Measurements from ENCODE around the gene GDF10.

The GDF10 gene

DNA sequence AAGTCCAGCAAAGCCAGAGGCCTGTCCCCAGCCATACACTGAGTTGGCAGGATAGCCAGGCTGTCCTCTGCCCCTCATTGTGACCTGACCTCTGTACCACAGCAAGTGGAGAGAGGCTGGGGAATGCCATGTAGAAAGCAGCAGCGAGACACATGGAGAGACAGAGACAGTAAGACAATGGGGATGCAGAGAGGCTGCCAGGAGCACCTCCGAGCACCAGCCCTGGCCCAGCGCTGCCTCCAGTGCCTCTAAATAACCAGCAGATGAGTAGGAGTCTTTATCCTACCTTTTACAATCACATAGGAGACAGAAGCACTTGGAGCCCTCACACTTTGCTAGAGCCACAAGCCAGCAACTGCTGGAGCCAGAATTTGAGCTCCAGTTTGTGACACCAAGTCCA lies 30.4 kb downstream of the GDF10 start:
- no peak overlapping the region for H3K4me3 ChIP-seq (ENCODE audit: low read depth in 1 of 2, low read length in 2 of 2)
- no peaks in the 10 kb centered on the region for H3K27me3 ChIP-seq (ENCODE audit: control insufficient read depth in 1 of 2, insufficient read depth in 2 of 2, low read length in 2 of 2)
- no peaks in the 10 kb centered on the region for H3K4me1 ChIP-seq (ENCODE audit: insufficient read depth, low read length)
- H3K9ac ChIP-seq (ENCODE audit: low read length) = no peak overlapping the region
- no peak overlapping the region for H3K27ac ChIP-seq (ENCODE audit: low read depth, low read length)
- no peaks in the 10 kb centered on the region for H3K9me3 ChIP-seq (ENCODE audit: low read length)
- no peaks in the 10 kb centered on the region for H3K36me3 ChIP-seq (ENCODE audit: insufficient read depth, low read length)

DNA sequence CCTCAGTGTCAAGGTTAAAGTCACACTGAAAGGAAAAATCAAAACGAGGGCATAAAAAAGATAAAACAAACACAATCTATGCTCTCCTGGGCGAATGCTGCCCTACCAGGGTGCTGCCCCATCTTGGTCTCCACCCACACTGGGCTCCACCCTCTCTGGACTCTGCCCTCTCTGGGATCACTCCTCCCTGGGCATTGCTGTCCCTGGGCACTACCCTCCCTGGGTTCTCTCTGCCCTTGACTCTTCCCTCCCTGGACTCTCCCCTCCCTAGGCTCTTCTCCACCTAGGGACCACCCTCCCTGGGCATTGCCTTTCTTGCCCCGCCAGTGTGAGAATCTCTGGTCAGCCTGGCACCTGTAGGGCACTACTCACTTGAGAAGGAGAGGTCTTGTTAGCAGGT lies 30.8 kb downstream of the GDF10 start:
- Histone ChIP-seq H3K27me3 (ENCODE audit: control insufficient read depth in 1 of 2, insufficient read depth in 2 of 2, low read length in 2 of 2) (no peaks in the 10 kb centered on the region), H3K4me1 (ENCODE audit: insufficient read depth, low read length) (no peaks in the 10 kb centered on the region), H3K4me3 (ENCODE audit: low read depth in 1 of 2, low read length in 2 of 2) (no peak overlapping the region), H3K9ac (ENCODE audit: low read length) (no peak overlapping the region), H3K9me3 (ENCODE audit: low read length) (no peaks in the 10 kb centered on the region), H3K27ac (ENCODE audit: low read depth, low read length) (no peak overlapping the region), H3K36me3 (ENCODE audit: insufficient read depth, low read length) (no peaks in the 10 kb centered on the region)

DNA sequence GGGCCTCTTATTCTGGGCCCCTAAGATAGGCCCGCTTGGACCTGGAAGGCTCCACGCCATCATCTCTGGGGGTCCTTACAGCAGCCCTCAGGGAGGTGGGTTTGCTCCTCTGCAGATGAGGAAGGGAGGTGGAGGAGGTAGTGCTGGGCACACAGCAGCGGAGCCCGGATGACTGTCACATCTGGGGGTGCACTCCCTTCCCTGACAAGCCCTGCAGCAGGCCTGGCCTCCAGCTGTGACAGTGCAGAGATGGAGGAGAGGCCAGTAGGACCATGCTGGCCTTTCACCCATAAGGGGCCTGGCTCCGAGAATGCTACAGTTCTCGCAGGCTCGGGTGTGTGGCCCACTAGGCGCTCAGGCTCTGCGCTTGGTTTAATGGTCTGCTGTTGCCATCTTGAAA lies 31.5 kb downstream of the GDF10 start:
- Histone ChIP-seq H3K4me1 (ENCODE audit: insufficient read depth, low read length) (no peaks in the 10 kb centered on the region), H3K4me3 (ENCODE audit: low read depth in 1 of 2, low read length in 2 of 2) (no peak overlapping the region), H3K9me3 (ENCODE audit: low read length) (no peaks in the 10 kb centered on the region), H3K27me3 (ENCODE audit: control insufficient read depth in 1 of 2, insufficient read depth in 2 of 2, low read length in 2 of 2) (no peaks in the 10 kb centered on the region), H3K27ac (ENCODE audit: low read depth, low read length) (no peak overlapping the region), H3K36me3 (ENCODE audit: insufficient read depth, low read length) (no peaks in the 10 kb centered on the region), H3K9ac (ENCODE audit: low read length) (no peak overlapping the region)

DNA sequence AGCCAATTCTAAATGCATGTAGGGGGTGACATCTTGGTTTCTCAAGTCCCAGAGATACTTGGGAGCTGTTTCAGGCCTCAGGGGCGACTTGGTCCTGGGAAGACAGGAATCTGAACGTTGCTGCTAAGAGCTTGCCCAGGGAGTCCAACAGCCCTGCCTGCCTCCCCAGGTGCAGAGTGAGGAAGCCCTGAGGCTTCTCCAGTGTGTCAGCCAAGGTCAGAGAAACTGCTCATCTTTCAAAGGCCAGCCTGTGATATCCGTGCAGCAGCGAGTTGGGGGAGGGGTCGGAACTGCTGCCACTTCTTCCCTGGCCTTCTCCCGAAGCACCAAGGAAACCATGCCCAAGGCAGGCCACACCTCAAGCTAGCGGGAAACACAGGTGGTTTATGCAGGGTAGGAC lies 32.0 kb downstream of the GDF10 start:
- Histone ChIP-seq H3K4me1 (ENCODE audit: insufficient read depth, low read length) (no peaks in the 10 kb centered on the region), H3K36me3 (ENCODE audit: insufficient read depth, low read length) (no peaks in the 10 kb centered on the region), H3K9me3 (ENCODE audit: low read length) (no peaks in the 10 kb centered on the region), H3K9ac (ENCODE audit: low read length) (no peak overlapping the region), H3K27ac (ENCODE audit: low read depth, low read length) (no peak overlapping the region), H3K4me3 (ENCODE audit: low read depth in 1 of 2, low read length in 2 of 2) (no peak overlapping the region), H3K27me3 (ENCODE audit: control insufficient read depth in 1 of 2, insufficient read depth in 2 of 2, low read length in 2 of 2) (no peaks in the 10 kb centered on the region)

DNA sequence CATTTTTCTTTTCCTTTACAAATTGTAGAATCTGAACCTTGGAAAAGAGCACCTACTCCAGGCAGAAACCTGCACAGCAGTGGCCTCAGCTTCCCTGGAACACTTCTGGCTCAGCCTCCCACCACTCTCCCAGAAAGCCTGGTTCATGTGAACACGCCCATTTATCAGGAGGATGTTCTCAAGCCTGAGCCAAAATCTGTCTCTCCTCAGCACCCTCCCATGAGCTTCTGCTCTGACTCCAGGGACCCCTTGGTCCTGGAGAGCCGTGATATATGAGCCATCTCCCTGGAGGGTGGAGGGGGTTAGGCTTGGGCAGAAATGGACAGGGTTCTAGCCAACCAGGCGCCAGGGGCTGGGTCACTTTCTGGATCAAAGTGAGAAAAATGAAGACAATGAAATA lies 32.4 kb downstream of the GDF10 start:
- Histone ChIP-seq H3K9ac (ENCODE audit: low read length) (no peak overlapping the region), H3K27me3 (ENCODE audit: control insufficient read depth in 1 of 2, insufficient read depth in 2 of 2, low read length in 2 of 2) (no peaks in the 10 kb centered on the region), H3K36me3 (ENCODE audit: insufficient read depth, low read length) (no peaks in the 10 kb centered on the region), H3K27ac (ENCODE audit: low read depth, low read length) (no peak overlapping the region), H3K9me3 (ENCODE audit: low read length) (no peaks in the 10 kb centered on the region), H3K4me3 (ENCODE audit: low read depth in 1 of 2, low read length in 2 of 2) (no peak overlapping the region), H3K4me1 (ENCODE audit: insufficient read depth, low read length) (no peaks in the 10 kb centered on the region)

DNA sequence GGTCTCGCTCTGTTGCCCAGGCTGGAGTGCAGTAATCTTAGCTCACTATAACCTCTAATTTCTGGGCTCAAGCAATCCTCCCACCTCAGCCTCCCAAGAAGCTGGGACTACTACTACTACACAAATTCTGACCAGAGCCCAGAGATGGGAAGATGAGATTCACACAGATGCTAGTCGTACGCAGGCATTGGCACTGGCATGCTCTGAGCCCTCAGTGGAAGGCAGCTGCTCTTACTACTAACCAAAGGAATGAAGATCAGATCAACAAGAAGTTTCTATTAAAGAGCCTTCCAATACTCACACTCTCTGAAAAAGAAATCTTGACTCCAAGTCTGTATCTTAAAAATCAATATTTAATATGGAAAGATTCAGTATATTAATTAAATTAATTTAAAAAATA lies 32.9 kb downstream of the GDF10 start:
- no peak overlapping the region for H3K4me3 ChIP-seq (ENCODE audit: low read depth in 1 of 2, low read length in 2 of 2)
- no peaks in the 10 kb centered on the region for H3K4me1 ChIP-seq (ENCODE audit: insufficient read depth, low read length)
- H3K27me3 ChIP-seq (ENCODE audit: control insufficient read depth in 1 of 2, insufficient read depth in 2 of 2, low read length in 2 of 2) = no peaks in the 10 kb centered on the region
- no peak overlapping the region for H3K9ac ChIP-seq (ENCODE audit: low read length)
- H3K9me3 ChIP-seq (ENCODE audit: low read length) = no peaks in the 10 kb centered on the region
- H3K36me3 ChIP-seq (ENCODE audit: insufficient read depth, low read length) = no peaks in the 10 kb centered on the region
- H3K27ac ChIP-seq (ENCODE audit: low read depth, low read length) = no peak overlapping the region

DNA sequence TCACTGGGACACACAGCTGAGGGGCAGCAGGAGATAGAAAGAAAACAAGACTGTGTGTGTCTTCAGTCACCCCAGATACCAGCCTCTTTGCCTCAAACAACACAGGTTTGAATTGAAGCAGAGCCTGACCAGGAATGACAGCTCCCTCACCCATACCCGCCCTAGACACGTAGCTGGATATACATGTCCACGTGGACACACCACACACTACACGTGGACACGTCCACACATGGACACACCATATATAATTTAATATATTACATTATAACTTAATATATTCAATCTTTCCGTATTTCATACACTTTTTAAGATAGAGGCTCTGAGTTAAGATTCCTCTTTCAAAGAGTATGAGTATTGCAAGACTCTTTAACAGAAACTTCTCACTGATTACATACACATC lies 33.5 kb downstream of the GDF10 start:
- Histone ChIP-seq H3K9ac (ENCODE audit: low read length) (no peak overlapping the region), H3K27ac (ENCODE audit: low read depth, low read length) (no peak overlapping the region), H3K4me1 (ENCODE audit: insufficient read depth, low read length) (no peaks in the 10 kb centered on the region), H3K36me3 (ENCODE audit: insufficient read depth, low read length) (no peaks in the 10 kb centered on the region), H3K27me3 (ENCODE audit: control insufficient read depth in 1 of 2, insufficient read depth in 2 of 2, low read length in 2 of 2) (no peaks in the 10 kb centered on the region), H3K9me3 (ENCODE audit: low read length) (no peaks in the 10 kb centered on the region), H3K4me3 (ENCODE audit: low read depth in 1 of 2, low read length in 2 of 2) (no peak overlapping the region)

DNA sequence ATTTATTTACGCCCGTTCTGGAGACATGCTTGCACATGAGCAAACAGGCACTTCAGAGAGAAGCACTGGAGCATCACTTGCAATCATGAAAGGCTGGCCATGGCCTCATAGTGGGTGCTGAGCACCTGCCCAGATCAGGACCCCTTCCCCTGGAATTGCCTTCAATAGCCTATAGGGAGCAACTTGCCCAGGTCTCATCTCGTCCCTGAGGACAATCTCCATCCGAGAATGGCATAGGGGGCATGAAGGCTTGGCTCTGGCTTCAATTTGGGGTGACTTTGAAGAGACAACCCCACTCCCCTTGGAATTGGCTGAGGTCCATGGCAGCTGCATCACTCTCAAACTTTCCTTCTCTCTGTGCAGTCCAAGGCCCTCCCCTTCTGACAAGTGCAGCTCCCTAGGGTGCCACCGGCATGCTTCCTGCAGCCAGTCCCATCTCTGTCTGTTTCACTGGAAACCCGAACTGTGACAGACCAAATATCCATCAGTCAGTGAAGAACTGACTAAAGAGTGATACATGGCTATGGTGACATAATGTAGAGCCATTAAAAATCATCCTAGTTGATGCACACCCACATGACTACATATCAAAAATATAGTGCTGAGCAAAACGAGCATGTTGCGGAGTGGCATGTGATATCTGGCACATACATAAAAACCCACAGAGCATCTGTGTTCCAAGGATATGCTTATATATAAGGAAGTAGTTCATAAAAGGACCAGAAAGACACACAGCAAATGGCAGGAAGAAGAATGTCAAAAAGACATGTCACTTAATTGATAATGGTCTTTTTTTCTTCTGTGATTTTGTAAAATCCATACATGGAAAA lies 34.7 kb downstream of the GDF10 start:
- H3K9ac ChIP-seq (ENCODE audit: low read length) = no peak overlapping the region
- no peaks in the 10 kb centered on the region for H3K9me3 ChIP-seq (ENCODE audit: low read length)
- H3K36me3 ChIP-seq (ENCODE audit: insufficient read depth, low read length) = no peaks in the 10 kb centered on the region
- no peaks in the 10 kb centered on the region for H3K27me3 ChIP-seq (ENCODE audit: control insufficient read depth in 1 of 2, insufficient read depth in 2 of 2, low read length in 2 of 2)
- H3K4me3 ChIP-seq (ENCODE audit: low read depth in 1 of 2, low read length in 2 of 2) = no peak overlapping the region
- no peaks in the 10 kb centered on the region for H3K4me1 ChIP-seq (ENCODE audit: insufficient read depth, low read length)
- no peak overlapping the region for H3K27ac ChIP-seq (ENCODE audit: low read depth, low read length)

DNA sequence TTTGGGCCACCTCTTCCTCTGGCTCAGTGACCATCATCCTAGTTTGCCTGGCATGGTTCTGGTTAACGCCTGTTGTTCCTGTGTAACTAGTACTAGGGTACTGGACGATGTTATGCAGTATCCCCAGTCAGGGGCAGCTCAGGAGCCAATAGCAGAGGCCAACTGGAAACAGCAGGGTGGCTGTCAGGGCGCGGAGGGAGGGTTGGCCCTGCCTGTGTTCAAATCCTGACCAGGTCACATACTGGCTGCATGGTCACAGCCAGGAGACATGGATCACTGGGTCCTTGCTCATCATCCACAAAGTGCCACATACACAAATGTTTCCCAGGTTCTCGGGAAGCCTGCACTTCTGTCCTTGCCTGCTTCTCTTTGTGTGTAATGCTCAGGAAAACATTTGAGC lies 35.9 kb downstream of the GDF10 start:
- H3K9me3 ChIP-seq (ENCODE audit: low read length) = no peaks in the 10 kb centered on the region
- H3K4me1 ChIP-seq (ENCODE audit: insufficient read depth, low read length) = no peaks in the 10 kb centered on the region
- no peaks in the 10 kb centered on the region for H3K36me3 ChIP-seq (ENCODE audit: insufficient read depth, low read length)
- no peak overlapping the region for H3K4me3 ChIP-seq (ENCODE audit: low read depth in 1 of 2, low read length in 2 of 2)
- no peak overlapping the region for H3K27ac ChIP-seq (ENCODE audit: low read depth, low read length)
- H3K9ac ChIP-seq (ENCODE audit: low read length) = no peak overlapping the region
- H3K27me3 ChIP-seq (ENCODE audit: control insufficient read depth in 1 of 2, insufficient read depth in 2 of 2, low read length in 2 of 2) = no peaks in the 10 kb centered on the region

DNA sequence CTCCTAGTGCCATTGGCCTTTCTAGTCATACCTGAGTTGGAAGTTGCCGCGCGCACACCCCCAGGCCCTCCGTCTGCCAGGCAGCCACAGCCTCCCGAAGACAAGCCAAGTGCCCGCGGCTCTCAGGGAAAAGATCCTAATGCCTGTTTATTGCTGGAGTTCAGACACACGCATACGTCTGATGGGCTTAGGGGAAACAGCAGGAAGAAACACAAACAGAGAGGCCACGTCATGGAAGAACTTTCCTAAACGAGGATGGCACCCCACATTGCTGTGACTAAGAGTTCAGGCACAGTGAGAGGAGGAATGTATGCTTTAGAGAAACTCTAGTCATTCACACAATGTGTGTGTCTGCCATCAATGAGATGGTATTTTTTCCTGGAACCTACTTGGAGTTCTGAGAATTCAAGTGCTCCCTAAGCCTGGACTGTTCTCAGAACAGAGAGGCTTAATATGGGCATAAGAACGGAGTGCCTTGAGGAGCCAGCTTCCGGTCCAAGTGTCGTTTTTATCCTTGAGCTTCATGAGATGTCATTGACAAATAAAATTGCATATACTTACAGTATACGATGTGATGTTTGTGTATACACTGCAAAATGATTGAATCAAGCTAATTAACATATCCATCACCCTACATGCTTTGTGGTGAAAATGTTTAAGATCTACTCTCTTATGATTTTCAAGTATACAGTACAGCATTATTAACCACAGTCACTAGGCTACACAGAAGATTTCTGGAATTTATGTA lies 36.6 kb downstream of the GDF10 start:
- no peaks in the 10 kb centered on the region for H3K9me3 ChIP-seq (ENCODE audit: low read length)
- H3K4me3 ChIP-seq (ENCODE audit: low read depth in 1 of 2, low read length in 2 of 2) = no peak overlapping the region
- no peak overlapping the region for H3K9ac ChIP-seq (ENCODE audit: low read length)
- no peaks in the 10 kb centered on the region for H3K27me3 ChIP-seq (ENCODE audit: control insufficient read depth in 1 of 2, insufficient read depth in 2 of 2, low read length in 2 of 2)
- no peaks in the 10 kb centered on the region for H3K4me1 ChIP-seq (ENCODE audit: insufficient read depth, low read length)
- H3K27ac ChIP-seq (ENCODE audit: low read depth, low read length) = no peak overlapping the region
- H3K36me3 ChIP-seq (ENCODE audit: insufficient read depth, low read length) = no peaks in the 10 kb centered on the region

DNA sequence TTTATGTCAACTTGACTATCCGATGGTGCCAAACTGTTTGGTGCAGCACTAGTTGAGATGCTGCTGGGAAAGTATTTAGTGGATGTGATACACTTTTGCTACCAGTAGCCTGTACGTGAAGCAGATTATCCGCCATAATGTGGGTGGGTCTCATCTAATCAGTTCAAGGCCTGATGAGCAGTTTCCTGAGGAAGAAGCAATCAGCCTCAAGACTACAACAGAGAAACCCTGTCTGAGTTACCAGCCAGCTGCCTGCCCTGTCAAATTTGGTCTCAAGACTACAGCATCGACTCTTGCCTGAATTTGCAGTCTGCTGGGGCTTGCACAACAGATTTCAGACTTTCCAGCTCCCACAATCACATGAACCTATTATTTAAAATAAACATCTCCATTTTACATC lies 37.3 kb downstream of the GDF10 start:
- Histone ChIP-seq H3K36me3 (ENCODE audit: insufficient read depth, low read length) (no peaks in the 10 kb centered on the region), H3K27me3 (ENCODE audit: control insufficient read depth in 1 of 2, insufficient read depth in 2 of 2, low read length in 2 of 2) (no peaks in the 10 kb centered on the region), H3K27ac (ENCODE audit: low read depth, low read length) (no peak overlapping the region), H3K4me1 (ENCODE audit: insufficient read depth, low read length) (no peaks in the 10 kb centered on the region), H3K9me3 (ENCODE audit: low read length) (no peaks in the 10 kb centered on the region), H3K9ac (ENCODE audit: low read length) (no peak overlapping the region), H3K4me3 (ENCODE audit: low read depth in 1 of 2, low read length in 2 of 2) (no peak overlapping the region)
